MM.1S (cell line): ENCODE results near the gene RTL3.

Experiments used
- DNase-seq: peaks from one replicate; pipeline ENCODE4 v3.0.0-alpha.2; 2015
- H2AFZ ChIP-seq: fragments of 300-600 bp; sonication (generic); 2 replicates; pipeline ENCODE4 v1.6.0; 2016; ENCODE audit warnings: antibody characterized with exemption, low read length
- H3F3A ChIP-seq: fragments of 300-600 bp; sonication (generic); 2 replicates; pipeline ENCODE4 v1.6.1; 2016; ENCODE audit warnings: mild to moderate bottlenecking, antibody characterized with exemption, low read length, moderate library complexity, mixed read lengths; ENCODE audit not compliant: insufficient read depth
- H3K27ac ChIP-seq: fragments of 300-600 bp; sonication (generic); 2 replicates; pipeline ENCODE4 v1.5.1; 2016; ENCODE audit warnings: mild to moderate bottlenecking, low read length
- H3K27me3 ChIP-seq: fragments of 300-600 bp; sonication (generic); replicated peaks from 2 replicates; pipeline ENCODE4 v1.6.0; 2016; ENCODE audit warnings: low read length; ENCODE audit not compliant: insufficient read depth
- H3K36me3 ChIP-seq: fragments of 300-600 bp; sonication (generic); replicated peaks from 2 replicates; pipeline ENCODE4 v1.6.1; 2016; ENCODE audit warnings: mild to moderate bottlenecking, low read length, mixed read lengths; ENCODE audit not compliant: insufficient read depth
- H3K4me1 ChIP-seq: fragments of 300-600 bp; sonication (generic); 2 replicates; pipeline ENCODE4 v1.6.1; 2016; ENCODE audit warnings: low read length, mixed read lengths
- H3K4me2 ChIP-seq: fragments of 300-600 bp; sonication (generic); 2 replicates; pipeline ENCODE4 v1.6.0; 2016; ENCODE audit warnings: low read depth, low read length
- H3K4me3 ChIP-seq: fragments of 300-600 bp; sonication (generic); 2 replicates; pipeline ENCODE4 v1.5.1; 2016; ENCODE audit warnings: low read length, mixed read lengths
- H3K79me2 ChIP-seq: fragments of 300-600 bp; sonication (generic); 2 replicates; pipeline ENCODE4 v1.6.1; 2016; ENCODE audit warnings: mixed run types, low read length, mixed read lengths
- H3K9ac ChIP-seq: fragments of 300-600 bp; sonication (generic); 2 replicates; pipeline ENCODE4 v1.6.1; 2016; ENCODE audit warnings: low read length, mixed read lengths
- H3K9me2 ChIP-seq: fragments of 300-600 bp; sonication (generic); replicated peaks from 2 replicates; pipeline ENCODE4 v1.6.1; 2016; ENCODE audit warnings: mild to moderate bottlenecking, low read length, mixed read lengths; ENCODE audit not compliant: insufficient read depth
- H3K9me3 ChIP-seq: fragments of 300-600 bp; sonication (generic); replicated peaks from 2 replicates; pipeline ENCODE4 v1.6.1; 2016; ENCODE audit warnings: mild to moderate bottlenecking, low read length, mixed read lengths; ENCODE audit not compliant: insufficient read depth
- H4K20me1 ChIP-seq: fragments of 300-600 bp; sonication (generic); 2 replicates; pipeline ENCODE4 v1.6.1; 2016; ENCODE audit warnings: mild to moderate bottlenecking, low read length, moderate library complexity, mixed read lengths; ENCODE audit not compliant: insufficient read depth
- EZH2 ChIP-seq: fragments of 300-600 bp; sonication (generic); optimal IDR thresholded peaks from 2 replicates; pipeline ENCODE3; 2017; ENCODE audit warnings: low read depth, mild to moderate bottlenecking, antibody characterized with exemption, low read length, mixed read lengths
- EZH2phosphoT487 ChIP-seq: fragments of 300-600 bp; sonication (generic); IDR thresholded peaks from 2 replicates; pipeline ENCODE4 v1.6.1; 2018; ENCODE audit warnings: antibody characterized with exemption, low read length
- TF ChIP-seq, protein P1 (sequence below): fragments of 300-600 bp; sonication (generic); IDR thresholded peaks from 2 replicates; pipeline ENCODE4 v1.5.1; 2016; ENCODE audit warnings: antibody characterized with exemption, low read length, mixed read lengths

The RTL3 gene

DNA sequence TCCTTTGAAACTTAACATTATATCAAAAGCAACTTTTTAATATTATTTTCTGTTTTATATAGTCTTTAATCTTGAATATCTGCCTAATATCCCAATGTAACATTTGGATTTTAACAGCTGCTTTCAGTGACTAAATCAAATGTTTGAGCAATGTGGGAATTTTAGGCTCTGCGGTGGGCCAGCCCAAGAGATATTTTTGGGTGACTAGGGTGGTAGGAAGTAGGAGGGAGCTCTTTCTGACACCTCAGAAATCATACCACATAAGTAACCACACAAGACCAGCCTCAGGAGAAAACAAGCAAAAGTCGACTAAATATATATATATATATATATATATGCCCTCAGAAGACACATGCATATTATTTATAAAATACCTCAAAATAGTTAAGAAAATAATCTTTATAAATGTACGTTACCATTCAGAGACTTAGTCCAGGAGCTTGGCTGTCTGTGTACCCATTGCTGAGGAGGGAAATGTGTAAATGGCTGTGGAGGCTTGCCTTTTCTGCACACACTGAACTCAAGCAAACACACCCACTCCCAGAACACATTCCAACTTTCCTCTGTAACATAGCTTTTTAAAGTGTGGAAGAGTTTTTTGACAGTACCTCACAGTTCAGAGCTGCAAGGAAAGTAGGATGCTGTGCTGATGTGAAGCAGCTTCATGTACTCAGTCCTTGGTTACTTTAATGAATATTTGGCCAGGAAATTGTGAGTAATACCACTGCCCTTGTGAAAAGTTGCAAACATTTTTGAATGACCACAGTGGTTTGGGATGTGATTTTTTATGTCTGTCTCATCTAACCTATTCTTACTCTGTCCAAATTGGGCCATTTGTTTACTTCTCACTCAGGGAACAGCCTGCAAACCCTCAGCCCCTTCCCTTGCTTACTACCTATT lies at the start of gene RTL3:
RTL3 (minus strand) TSS at position 484 of the 900 bp plus-strand sequence. CDS start 908 bp downstream, outside the sequence.
- TF ChIP-seq, protein P1, sequence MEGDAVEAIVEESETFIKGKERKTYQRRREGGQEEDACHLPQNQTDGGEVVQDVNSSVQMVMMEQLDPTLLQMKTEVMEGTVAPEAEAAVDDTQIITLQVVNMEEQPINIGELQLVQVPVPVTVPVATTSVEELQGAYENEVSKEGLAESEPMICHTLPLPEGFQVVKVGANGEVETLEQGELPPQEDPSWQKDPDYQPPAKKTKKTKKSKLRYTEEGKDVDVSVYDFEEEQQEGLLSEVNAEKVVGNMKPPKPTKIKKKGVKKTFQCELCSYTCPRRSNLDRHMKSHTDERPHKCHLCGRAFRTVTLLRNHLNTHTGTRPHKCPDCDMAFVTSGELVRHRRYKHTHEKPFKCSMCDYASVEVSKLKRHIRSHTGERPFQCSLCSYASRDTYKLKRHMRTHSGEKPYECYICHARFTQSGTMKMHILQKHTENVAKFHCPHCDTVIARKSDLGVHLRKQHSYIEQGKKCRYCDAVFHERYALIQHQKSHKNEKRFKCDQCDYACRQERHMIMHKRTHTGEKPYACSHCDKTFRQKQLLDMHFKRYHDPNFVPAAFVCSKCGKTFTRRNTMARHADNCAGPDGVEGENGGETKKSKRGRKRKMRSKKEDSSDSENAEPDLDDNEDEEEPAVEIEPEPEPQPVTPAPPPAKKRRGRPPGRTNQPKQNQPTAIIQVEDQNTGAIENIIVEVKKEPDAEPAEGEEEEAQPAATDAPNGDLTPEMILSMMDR: no peak
- TF ChIP-seq EZH2phosphoT487 (no peak), EZH2 (no peak)
- H3K27ac ChIP-seq: no peak within 1 kb of the TSS
- no peak within 1 kb of the TSS for H2AFZ ChIP-seq
- H3K4me3 ChIP-seq: no peak within 1 kb of the TSS
- no peak within 1 kb of the TSS for H3K9ac ChIP-seq
- DNase-seq: no peak
- no peaks in the 10 kb centered on the region for H3K27me3 ChIP-seq
- H3K4me1 ChIP-seq: peaks cover 14% of the 10 kb centered on the region
- no peaks in the 10 kb centered on the region for H4K20me1 ChIP-seq
- H3K79me2 ChIP-seq: no peaks in the 10 kb centered on the region
- no peaks in the 10 kb centered on the region for H3K9me2 ChIP-seq
- no peaks in the 10 kb centered on the region for H3F3A ChIP-seq
- no peaks in the 10 kb centered on the region for H3K9me3 ChIP-seq
- no peaks in the 10 kb centered on the region for H3K36me3 ChIP-seq
- no peak within 1 kb of the TSS; the same call in 1 of the 2 replicates for H3K4me2 ChIP-seq

- DNase-seq: no peak
- H3K27ac ChIP-seq: no peak overlapping the region
- H2AFZ ChIP-seq: no peak overlapping the region
- no peak overlapping the region for H3K9ac ChIP-seq
- no peaks in the 10 kb centered on the region for H3K27me3 ChIP-seq
- H3F3A ChIP-seq: no peaks in the 10 kb centered on the region
- TF ChIP-seq EZH2phosphoT487: no peak
- TF ChIP-seq, protein P1: no peak
- no peak for TF ChIP-seq EZH2
- H3K9me3 ChIP-seq: no peaks in the 10 kb centered on the region
- no peaks in the 10 kb centered on the region for H3K9me2 ChIP-seq
- no peak overlapping the region for H3K4me2 ChIP-seq
- H3K4me1 ChIP-seq: peaks cover 3% of the 10 kb centered on the region; the same call in 1 of the 2 replicates
- no peaks in the 10 kb centered on the region for H4K20me1 ChIP-seq
- no peak overlapping the region for H3K4me3 ChIP-seq
- no peaks in the 10 kb centered on the region for H3K79me2 ChIP-seq
- H3K36me3 ChIP-seq: no peaks in the 10 kb centered on the region
These were observed 49.7 kb upstream of the RTL3 start for GRCh38 chrX:78708816-78709215.

- Histone ChIP-seq H3K9ac (no peak overlapping the region), H3F3A (no peaks in the 10 kb centered on the region), H3K4me1 (peaks cover 3% of the 10 kb centered on the region; the same call in 1 of the 2 replicates), H3K36me3 (no peaks in the 10 kb centered on the region), H3K9me3 (no peaks in the 10 kb centered on the region), H4K20me1 (no peaks in the 10 kb centered on the region), H2AFZ (no peak overlapping the region), H3K79me2 (no peaks in the 10 kb centered on the region), H3K27ac (no peak overlapping the region), H3K9me2 (no peaks in the 10 kb centered on the region), H3K4me2 (no peak overlapping the region), H3K27me3 (no peaks in the 10 kb centered on the region), H3K4me3 (no peak overlapping the region)
- DNase-seq: no peak
- TF ChIP-seq, protein P1: peak; percentile 38
- no peak for TF ChIP-seq EZH2phosphoT487
These were observed 49.1 kb upstream of the RTL3 start for GRCh38 chrX:78708262-78708661.
